H9 (cell line): ENCODE measurements around the gene IFT122. TPM values are rescaled to one million over a fixed set of nuclear protein-coding genes. Genes with fewer than 3 reads are reported as not detected.

ENCODE experiments used
- DNase-seq: peaks from one replicate; pipeline ENCODE4 v3.0.0-alpha.2; 2017
- H2AFZ ChIP-seq: one replicate; pipeline ENCODE4 v1.6.1; 2013; ENCODE audit warnings: mild to moderate bottlenecking, low read length, control low read depth, moderate library complexity
- H2AK5ac ChIP-seq: 2 replicates; pipeline ENCODE4 v1.6.1; 2013; ENCODE audit warnings: low read length, control low read depth, mixed read lengths; ENCODE audit not compliant: insufficient read length
- H2BK120ac ChIP-seq: one replicate; pipeline ENCODE4 v1.6.1; 2013; ENCODE audit warnings: low read depth, mild to moderate bottlenecking, low read length, control low read depth, inconsistent platforms; ENCODE audit not compliant: poor library complexity, severe bottlenecking
- H2BK12ac ChIP-seq: 2 replicates; pipeline ENCODE4 v1.6.1; 2013; ENCODE audit warnings: low read length, control low read depth, mixed read lengths, low read depth; ENCODE audit not compliant: insufficient read length
- H2BK15ac ChIP-seq: 2 replicates; pipeline ENCODE4 v1.6.1; 2013; ENCODE audit warnings: low read depth, low read length, control low read depth
- H2BK20ac ChIP-seq: one replicate; pipeline ENCODE4 v1.6.1; 2013; ENCODE audit warnings: low read depth, mild to moderate bottlenecking, low read length, control low read depth, inconsistent platforms; ENCODE audit not compliant: poor library complexity, severe bottlenecking
- H2BK5ac ChIP-seq: 2 replicates; pipeline ENCODE4 v1.6.1; 2013; ENCODE audit warnings: low read length, control low read depth, mixed read lengths; ENCODE audit not compliant: insufficient read length
- H3K14ac ChIP-seq: 2 replicates; pipeline ENCODE4 v1.6.1; 2013; ENCODE audit warnings: low read length, control low read depth; ENCODE audit not compliant: insufficient read depth
- H3K18ac ChIP-seq: 2 replicates; pipeline ENCODE4 v1.6.1; 2013; ENCODE audit warnings: low read depth, mild to moderate bottlenecking, mixed read lengths, low read length, control low read depth; ENCODE audit not compliant: insufficient read length
- H3K23ac ChIP-seq: 2 replicates; pipeline ENCODE4 v1.6.1; 2013; ENCODE audit warnings: low read length, control low read depth, mixed read lengths, low read depth; ENCODE audit not compliant: insufficient read length
- H3K23me2 ChIP-seq: 2 replicates; pipeline ENCODE4 v1.6.1; 2013; ENCODE audit warnings: low read depth, mild to moderate bottlenecking, mixed read lengths, low read length, control low read depth; ENCODE audit not compliant: insufficient read length, poor library complexity, severe bottlenecking
- H3K27ac ChIP-seq: 2 replicates; pipeline ENCODE4 v1.5.1; 2013; ENCODE audit warnings: low read length, control low read depth, mixed read lengths, low read depth; ENCODE audit not compliant: insufficient read length
- H3K27me3 ChIP-seq: 2 replicates; pipeline ENCODE4 v1.6.1; 2013; ENCODE audit warnings: low read length, control low read depth, inconsistent platforms; ENCODE audit not compliant: insufficient read depth
- H3K4ac ChIP-seq: 2 replicates; pipeline ENCODE4 v1.6.1; 2013; ENCODE audit warnings: low read depth, mild to moderate bottlenecking, control low read depth, inconsistent platforms, low read length, moderate library complexity
- H3K4me1 ChIP-seq: 2 replicates; pipeline ENCODE4 v1.6.1; 2013; ENCODE audit warnings: low read length, control low read depth, inconsistent platforms; ENCODE audit not compliant: insufficient read depth
- H3K4me2 ChIP-seq: 2 replicates; pipeline ENCODE4 v1.6.1; 2013; ENCODE audit warnings: low read length, control low read depth, mixed read lengths; ENCODE audit not compliant: insufficient read length, insufficient read depth
- H3K56ac ChIP-seq: 2 replicates; pipeline ENCODE4 v1.6.1; 2013; ENCODE audit warnings: low read depth, mild to moderate bottlenecking, mixed read lengths, low read length, control low read depth; ENCODE audit not compliant: insufficient read length
- H3K79me1 ChIP-seq: 2 replicates; pipeline ENCODE4 v1.6.1; 2013; ENCODE audit warnings: low read depth, mild to moderate bottlenecking, moderate library complexity, low read length, control low read depth, inconsistent platforms; ENCODE audit not compliant: insufficient read depth, poor library complexity, severe bottlenecking
- H3K79me2 ChIP-seq: 2 replicates; pipeline ENCODE4 v1.6.1; 2013; ENCODE audit warnings: low read length, control low read depth, inconsistent platforms; ENCODE audit not compliant: insufficient read depth
- H3K9ac ChIP-seq: 2 replicates; pipeline ENCODE4 v1.6.1; 2013; ENCODE audit warnings: low read length, control low read depth, mixed read lengths; ENCODE audit not compliant: insufficient read length; ENCODE audit errors: extremely low read depth
- H3K9me3 ChIP-seq: one replicate; pipeline ENCODE4 v1.6.1; 2013; ENCODE audit warnings: low read depth, low read length, inconsistent platforms; ENCODE audit not compliant: control insufficient read depth
- H3T11ph ChIP-seq: one replicate; pipeline ENCODE4 v1.6.1; 2013; ENCODE audit warnings: mild to moderate bottlenecking, low read length, control low read depth, inconsistent platforms
- H4K20me1 ChIP-seq: one replicate; pipeline ENCODE4 v1.6.1; 2013; ENCODE audit not compliant: control insufficient read depth, insufficient read length, insufficient read depth
- H4K5ac ChIP-seq: 2 replicates; pipeline ENCODE4 v1.6.1; 2013; ENCODE audit warnings: low read depth, mild to moderate bottlenecking, mixed read lengths, low read length, control low read depth; ENCODE audit not compliant: insufficient read length
- H4K8ac ChIP-seq: replicated peaks from 2 replicates; pipeline ENCODE4 v1.6.1; 2013; ENCODE audit warnings: low read length, control low read depth, mixed read lengths, low read depth; ENCODE audit not compliant: insufficient read length
- H4K91ac ChIP-seq: 2 replicates; pipeline ENCODE4 v1.6.1; 2013; ENCODE audit warnings: low read depth, mild to moderate bottlenecking, moderate library complexity, mixed read lengths, low read length, control low read depth; ENCODE audit not compliant: insufficient read length
- H3K27ac Mint-ChIP-seq, 3 experiments: 2 replicates in 2 of 3; 3 replicates in 1 of 3; pipeline ENCODE4 v1.8.0; 2020 to 2021; ENCODE audit warnings: mixed read lengths in 3 of 3, mild to moderate bottlenecking in 1 of 3, moderate library complexity in 1 of 3
- H3K27me3 Mint-ChIP-seq: 2 replicates; pipeline ENCODE4 v1.8.0; 2021; ENCODE audit warnings: low read depth, mild to moderate bottlenecking, moderate library complexity, mixed read lengths
- H3K36me3 Mint-ChIP-seq, 3 experiments: 2 replicates in 2 of 3; 3 replicates in 1 of 3; pipeline ENCODE4 v1.8.0; 2020 to 2021; ENCODE audit warnings: low read depth in 3 of 3, mixed read lengths in 3 of 3; ENCODE audit not compliant: insufficient read depth in 1 of 3
- H3K4me1 Mint-ChIP-seq, 2 experiments: 2 replicates each; pipeline ENCODE4 v1.8.0; 2020; ENCODE audit warnings: mixed read lengths in 2 of 2
- H3K4me3 Mint-ChIP-seq, 2 experiments: 2 replicates in 1 of 2; 3 replicates in 1 of 2; pipeline ENCODE4 v1.8.0; 2020 to 2021; ENCODE audit warnings: mild to moderate bottlenecking in 2 of 2, mixed read lengths in 2 of 2, moderate library complexity in 1 of 2
- H3K9me3 Mint-ChIP-seq, 2 experiments: 2 replicates in 1 of 2; 3 replicates in 1 of 2; pipeline ENCODE4 v1.8.0; 2020; ENCODE audit warnings: mild to moderate bottlenecking in 2 of 2, mixed read lengths in 2 of 2, moderate library complexity in 1 of 2
- WGBS: extraction: QIAGEN DNeasy Blood & Tissue Kit; methylation state at CpG from one replicate; pipeline ENCODE4 v1.1.7; 2013; ENCODE audit warnings: missing lambda C conversion rate, low lambda C conversion rate, mixed read lengths; ENCODE audit not compliant: insufficient read length; ENCODE audit errors: extremely low coverage; 5-methylcytosine and 5-hydroxymethylcytosine counted together
- total RNA-seq: library from RNA; stranded (reverse); gene quantifications from 2 replicates; pipeline ENCODE4 v1.2.1, GENCODE V29; 2021
- TF ChIP-seq, protein P1 (sequence below): fragments of 200-600 bp; sonication (generic); conservative IDR thresholded peaks from 3 replicates; pipeline ENCODE4 v1.8.0; 2021; ENCODE audit warnings: antibody characterized with exemption, mild to moderate bottlenecking

The IFT122 gene
- total RNA-seq, 1 experiment from 2014 or later: 19.3 TPM

DNA sequence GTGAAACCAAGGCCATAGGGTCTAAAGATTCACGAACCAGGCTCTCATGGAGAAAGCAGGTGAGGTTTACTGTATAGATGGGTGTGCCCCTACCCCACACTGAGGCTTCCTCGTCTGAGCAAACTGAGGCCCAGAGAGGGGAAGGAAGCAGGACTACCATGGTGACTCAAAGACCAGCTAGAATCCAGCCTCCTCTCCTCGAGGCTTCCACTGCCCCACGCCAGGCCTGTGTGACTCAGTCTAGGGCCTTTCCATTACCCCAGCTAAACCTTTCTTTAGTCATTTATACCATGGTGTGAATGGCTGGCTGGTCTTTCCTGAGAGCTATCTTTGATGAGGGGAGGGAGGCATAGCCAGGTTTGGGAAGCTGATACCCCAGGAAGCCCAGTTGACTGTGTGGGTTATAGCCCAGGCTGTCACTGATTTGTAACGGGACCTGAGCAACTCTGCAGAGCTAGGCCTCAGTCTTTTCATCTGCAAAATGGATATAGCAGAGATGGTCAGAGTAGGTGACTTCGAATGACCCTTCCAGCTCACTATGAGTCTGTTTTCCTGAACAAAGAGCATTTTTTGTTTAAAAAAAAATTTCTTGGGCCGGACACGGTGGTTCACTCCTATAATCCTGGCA is 85.4 kb downstream of the IFT122 start:
- Histone ChIP-seq H2BK120ac (no peak overlapping the region), H3K9me3 (no peaks in the 10 kb centered on the region), H3K79me2 (no peaks in the 10 kb centered on the region), H4K5ac (no peak overlapping the region), H4K8ac (no peak overlapping the region), H2AK5ac (no peak overlapping the region), H4K91ac (no peak overlapping the region), H3K56ac (no peak overlapping the region), H3K4me2 (no peak overlapping the region), H3K27me3 (no peaks in the 10 kb centered on the region; the same call in 1 of the 2 replicates), H2AFZ (no peak overlapping the region), H3K18ac (no peak overlapping the region), H3K23me2 (no peaks in the 10 kb centered on the region), H3K14ac (no peak overlapping the region), H4K20me1 (no peaks in the 10 kb centered on the region), H2BK5ac (no peak overlapping the region), H3T11ph (no peak overlapping the region), H3K4me1 (peaks cover 8% of the 10 kb centered on the region; the same call in 1 of the 2 replicates), H3K9ac (no peak overlapping the region), H3K27ac (no peak overlapping the region), H2BK12ac (no peak overlapping the region), H3K23ac (no peak overlapping the region), H3K79me1 (no peaks in the 10 kb centered on the region), H3K4ac (no peak overlapping the region), H2BK15ac (no peak overlapping the region), H2BK20ac (no peak overlapping the region)
- DNase-seq: no peak
- Mint-ChIP-seq H3K27ac (no peak overlapping the region), H3K4me1 (peaks cover 23 to 32% of the 10 kb centered on the region in 2 experiments), H3K36me3 (no peaks in the 10 kb centered on the region), H3K27me3 (no peaks in the 10 kb centered on the region; the same call in 1 of the 2 replicates), H3K4me3 (no peak overlapping the region), H3K9me3 (no peaks in the 10 kb centered on the region)
- TF ChIP-seq, protein P1, sequence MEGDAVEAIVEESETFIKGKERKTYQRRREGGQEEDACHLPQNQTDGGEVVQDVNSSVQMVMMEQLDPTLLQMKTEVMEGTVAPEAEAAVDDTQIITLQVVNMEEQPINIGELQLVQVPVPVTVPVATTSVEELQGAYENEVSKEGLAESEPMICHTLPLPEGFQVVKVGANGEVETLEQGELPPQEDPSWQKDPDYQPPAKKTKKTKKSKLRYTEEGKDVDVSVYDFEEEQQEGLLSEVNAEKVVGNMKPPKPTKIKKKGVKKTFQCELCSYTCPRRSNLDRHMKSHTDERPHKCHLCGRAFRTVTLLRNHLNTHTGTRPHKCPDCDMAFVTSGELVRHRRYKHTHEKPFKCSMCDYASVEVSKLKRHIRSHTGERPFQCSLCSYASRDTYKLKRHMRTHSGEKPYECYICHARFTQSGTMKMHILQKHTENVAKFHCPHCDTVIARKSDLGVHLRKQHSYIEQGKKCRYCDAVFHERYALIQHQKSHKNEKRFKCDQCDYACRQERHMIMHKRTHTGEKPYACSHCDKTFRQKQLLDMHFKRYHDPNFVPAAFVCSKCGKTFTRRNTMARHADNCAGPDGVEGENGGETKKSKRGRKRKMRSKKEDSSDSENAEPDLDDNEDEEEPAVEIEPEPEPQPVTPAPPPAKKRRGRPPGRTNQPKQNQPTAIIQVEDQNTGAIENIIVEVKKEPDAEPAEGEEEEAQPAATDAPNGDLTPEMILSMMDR: no peak
- no CpG with 5 or more reads among the region's 8 CpGs for WGBS
